HG02678 (cell line): ENCODE measurements around the gene MLLT6.
"Not testable (repeated sequence)": the region's sequence is repeated elsewhere in the genome, so short reads cannot be mapped to it uniquely, and the experiment has no call there.

Source experiments
- ATAC-seq: cut with Tn5 transposase; IDR thresholded peaks from one replicate; pipeline ENCODE4 v1.9.1; 2021; ENCODE audit warnings: mild to moderate bottlenecking, moderate library complexity; ENCODE audit not compliant: unreplicated experiment

Gene MLLT6

DNA sequence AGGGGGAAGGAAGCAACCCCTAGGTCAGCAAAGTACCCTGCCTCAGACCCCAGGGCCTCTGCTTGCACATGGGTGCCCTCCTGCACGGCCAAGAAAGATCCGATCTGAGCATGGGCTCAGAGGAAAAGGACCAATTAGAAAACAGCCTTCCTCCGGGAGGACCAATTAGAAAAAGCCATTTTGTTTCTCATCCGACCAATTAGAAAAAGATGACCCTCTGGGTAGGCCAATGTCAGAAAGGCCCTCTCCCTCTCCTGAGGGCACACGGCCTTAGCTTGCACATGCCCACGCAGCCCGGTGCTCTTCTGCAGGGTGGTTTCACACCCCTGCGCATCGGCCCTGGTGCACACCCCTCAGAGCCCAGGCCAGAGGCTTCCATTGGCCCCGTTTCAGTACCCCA is 20.0 kb downstream of the MLLT6 start:
- ATAC-seq = no peak

DNA sequence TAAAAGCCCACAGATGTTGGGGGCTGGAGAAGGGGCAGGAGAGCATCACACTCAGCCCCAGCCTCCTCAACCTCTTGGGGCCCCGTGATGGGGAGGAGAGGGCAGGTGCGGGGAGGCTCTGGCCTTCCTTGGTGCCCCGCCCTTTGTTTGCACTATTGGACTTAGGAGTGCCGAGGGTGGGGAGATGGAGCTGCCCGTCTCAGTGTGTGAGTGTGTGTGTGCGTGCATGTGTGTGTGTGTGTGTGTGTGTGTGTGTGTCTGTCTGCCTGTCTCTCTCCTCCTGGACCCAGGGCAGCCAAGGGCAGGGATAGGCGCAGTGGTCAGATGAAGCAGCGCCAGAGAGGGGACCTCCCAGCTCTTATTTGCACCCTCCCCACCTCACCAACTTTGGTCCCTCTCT is 21.1 kb downstream of the MLLT6 start:
- not testable (repeated sequence) for ATAC-seq

GRCh38 chr17:38727736-38728135 is 22.7 kb downstream of the MLLT6 start:
- no peak for ATAC-seq

DNA sequence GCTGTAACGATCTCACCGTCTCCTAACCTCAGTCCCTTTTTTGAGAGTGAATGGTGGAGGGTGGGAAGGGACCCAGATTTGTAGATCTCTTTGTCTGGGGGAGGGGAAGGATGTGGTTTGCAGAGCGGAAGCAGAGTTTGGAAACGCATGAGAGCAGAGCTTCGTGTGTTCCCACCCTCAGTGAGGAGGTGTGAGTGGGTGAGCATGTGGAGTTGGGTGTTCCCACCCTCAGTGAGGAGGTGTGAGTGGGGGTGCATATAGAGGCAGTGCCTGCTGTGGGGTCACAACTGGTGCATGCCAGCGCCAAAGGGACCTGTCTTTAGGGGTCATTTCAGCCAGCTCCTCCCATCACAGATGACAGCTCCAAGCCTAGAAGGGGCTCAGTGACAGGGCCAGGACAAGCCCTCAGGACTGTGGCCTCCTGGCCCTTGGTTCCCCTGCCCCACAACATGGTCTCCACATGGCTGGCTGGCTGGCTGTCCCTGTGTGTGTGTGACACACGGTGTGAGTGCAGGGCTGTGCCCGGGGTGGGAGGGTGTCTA is 23.3 kb downstream of the MLLT6 start:
- ATAC-seq = no peak

DNA sequence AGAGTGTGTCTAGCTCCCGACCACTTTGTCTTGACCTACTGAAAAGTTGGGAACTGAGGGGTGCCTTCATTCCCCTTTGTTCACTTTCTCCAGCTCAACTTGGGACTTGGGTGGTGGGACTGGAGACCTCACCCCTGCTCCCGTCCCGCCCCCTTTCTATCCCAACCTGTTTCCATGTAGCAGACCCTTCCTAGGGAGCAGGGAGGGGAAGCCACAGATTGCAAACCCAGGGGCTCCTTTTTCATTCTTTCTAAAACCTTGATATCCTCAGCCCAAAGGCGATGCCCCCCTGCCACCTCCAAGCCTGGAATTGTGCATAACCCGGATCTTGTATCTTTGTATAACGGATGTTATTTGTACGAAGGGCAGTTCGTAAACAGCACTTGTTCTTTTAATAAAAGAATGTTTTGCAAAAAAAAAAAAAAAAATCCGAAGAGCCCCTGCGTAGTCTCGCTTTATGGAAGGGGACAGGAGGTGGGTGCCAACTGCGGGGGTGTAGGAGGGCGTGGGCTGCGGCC is 24.4 kb downstream of the MLLT6 start:
- no peak for ATAC-seq

DNA sequence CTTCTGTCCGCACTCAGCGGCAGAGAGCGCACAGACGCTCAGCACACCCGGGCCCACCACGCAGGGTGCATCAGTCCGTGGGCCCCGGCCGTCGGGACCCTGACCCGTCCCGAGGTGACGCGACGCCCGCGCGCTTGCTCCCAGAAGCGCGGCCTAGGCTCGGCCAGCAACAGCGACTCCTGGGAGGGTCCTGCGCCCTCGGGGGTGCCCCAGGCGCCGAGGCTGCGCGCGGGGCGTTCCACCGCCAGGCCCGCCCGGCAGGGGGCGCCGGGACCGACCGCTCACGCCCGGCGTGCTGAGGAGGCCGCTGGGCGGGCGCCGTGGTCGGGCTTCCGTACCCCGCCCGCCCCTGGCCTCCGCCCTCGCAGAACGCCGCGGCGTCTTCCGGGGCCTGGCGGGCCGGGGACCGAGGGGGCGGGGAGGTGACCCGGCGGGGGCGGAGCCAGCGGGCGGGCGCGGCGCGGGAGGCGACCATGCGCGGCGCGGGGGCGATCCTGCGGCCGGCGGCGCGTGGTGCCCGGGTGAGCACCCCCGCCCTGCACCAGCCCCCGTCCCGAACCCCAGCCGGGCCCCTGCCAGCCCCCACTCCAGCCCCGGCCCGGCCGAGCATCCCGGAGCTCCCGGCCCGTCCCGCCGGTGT is 24.9 kb downstream of the MLLT6 start, which contains the start of gene CISD3:
TSS of gene CISD3 (plus strand) at position 456 of the 640 bp plus-strand sequence. CDS start at position 474, 18 bp downstream.
- peak; percentile 82 for ATAC-seq

- no peak for ATAC-seq
These were observed 25.7 kb downstream of the MLLT6 start for GRCh38 chr17:38730526-38731379.

- no peak for ATAC-seq
These were observed 26.6 kb downstream of the MLLT6 start for GRCh38 chr17:38731526-38732294.

DNA sequence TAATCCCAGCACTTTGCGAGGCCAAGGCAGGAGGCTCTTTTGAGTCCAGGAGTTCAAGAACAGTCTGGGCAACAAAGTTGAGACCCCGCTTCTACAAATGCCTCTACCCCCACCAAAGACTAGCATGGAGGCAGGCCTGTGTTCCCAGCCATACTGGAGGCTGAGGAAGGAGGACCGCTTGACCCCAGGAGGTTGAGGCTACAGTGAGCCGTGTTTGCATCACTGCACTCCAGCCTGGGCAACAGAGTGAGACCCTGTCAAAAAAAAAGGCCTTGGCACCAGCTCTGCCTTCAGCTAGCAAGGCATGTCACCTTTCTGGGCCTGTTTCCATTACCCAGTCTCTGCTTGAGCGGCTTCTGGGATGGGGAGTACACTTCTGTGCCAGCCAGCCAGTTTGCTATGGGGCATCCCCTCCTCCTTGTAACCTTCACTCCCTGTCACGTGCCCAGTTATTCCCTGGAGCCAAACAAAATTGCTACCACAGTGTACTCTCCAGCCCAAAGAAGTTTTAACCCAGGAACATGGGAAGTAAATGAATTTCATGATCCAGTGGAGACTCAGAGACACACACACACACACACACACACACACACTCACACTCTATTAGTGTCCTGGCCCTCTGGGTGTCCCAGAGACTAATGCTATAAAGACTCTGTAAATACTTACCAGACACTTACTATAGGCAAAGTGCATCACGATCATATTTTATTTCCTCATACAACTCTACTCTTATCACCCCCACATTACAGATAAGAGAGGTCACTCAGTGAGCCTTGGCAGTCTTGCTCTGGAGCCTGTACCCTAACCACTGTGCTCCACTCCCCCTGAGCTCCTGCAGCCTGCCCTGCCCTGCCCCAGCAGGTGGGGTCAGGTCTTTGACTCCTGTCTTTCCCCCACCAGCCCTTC is 27.6 kb downstream of the MLLT6 start:
- ATAC-seq = no peak

- ATAC-seq = no peak
These were observed 28.4 kb downstream of the MLLT6 start for GRCh38 chr17:38733282-38733981.

GRCh38 chr17:38733982-38734973 is 29.2 kb downstream of the MLLT6 start:
- no peak for ATAC-seq

- ATAC-seq = no peak
These were observed 30.3 kb downstream of the MLLT6 start for GRCh38 chr17:38735161-38735997.

DNA sequence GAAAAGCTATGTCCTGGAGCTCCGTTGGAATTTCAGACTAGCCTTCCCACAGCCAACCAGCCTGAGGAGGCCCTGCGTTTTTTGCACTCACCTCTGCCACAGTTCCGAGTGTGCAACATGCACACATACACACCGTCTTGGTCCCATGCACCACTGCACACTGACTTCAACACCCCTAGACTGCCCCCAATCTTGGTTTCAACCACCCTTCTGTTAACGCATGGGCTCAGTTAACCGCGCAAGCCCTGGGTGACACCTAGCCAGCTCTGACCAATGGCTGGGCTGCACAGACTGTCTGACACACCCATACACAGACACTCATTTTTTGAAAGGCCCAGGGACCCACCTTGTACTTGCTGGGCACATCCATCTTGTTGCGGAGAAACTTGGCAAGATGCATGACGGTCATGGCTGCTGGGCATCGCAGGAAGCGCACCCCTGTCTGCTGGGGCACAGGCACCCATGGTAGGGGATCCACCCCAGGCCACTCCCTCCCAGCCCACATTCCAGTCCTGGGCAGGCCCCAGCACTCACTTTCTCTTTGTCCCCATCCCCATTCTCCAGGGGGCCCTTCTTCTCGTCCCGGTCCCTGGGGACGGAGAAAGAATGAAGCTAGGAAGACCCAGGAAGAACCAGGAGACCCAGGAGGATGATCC is 33.1 kb downstream of the MLLT6 start:
- ATAC-seq = no peak

DNA sequence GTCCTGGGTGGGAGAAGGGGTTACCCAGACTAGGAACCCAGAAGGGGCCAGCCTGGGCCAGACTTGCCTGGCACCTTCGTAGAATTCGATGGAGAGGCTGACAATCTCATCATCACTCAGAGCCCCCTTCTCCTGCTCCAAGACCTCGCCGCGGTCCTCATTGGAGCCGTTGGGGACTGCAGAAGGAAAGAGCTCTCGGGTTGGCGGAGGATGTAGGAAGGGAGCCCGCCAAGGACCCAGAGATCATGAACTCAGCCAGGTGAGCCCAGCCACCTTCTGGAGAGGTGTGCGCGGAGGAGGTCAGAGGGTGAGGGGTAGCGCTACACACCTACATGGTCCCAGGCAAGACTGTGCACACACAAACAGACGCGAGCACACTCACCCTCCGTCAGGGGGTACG is 33.6 kb downstream of the MLLT6 start:
- ATAC-seq = no peak

DNA sequence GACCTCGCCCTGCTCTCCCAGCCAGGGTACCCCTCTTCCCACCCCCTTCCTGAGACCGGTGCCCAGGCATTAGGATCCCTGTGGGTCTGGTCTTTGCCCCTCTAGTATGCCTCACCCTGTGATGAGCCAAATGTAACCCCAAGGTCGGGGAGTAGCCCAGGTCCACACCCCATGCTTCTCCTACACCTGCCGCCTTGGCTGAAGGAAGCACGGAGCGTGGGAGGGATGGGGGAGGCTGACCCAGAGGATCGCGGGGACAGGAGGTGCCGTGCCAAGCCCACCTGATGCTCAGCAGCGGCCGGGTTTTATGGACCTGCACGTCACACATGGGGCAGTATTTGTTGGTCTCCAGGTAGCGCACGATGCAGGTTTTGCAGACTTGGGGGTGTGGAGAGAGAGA is 34.2 kb downstream of the MLLT6 start:
- no peak for ATAC-seq

DNA sequence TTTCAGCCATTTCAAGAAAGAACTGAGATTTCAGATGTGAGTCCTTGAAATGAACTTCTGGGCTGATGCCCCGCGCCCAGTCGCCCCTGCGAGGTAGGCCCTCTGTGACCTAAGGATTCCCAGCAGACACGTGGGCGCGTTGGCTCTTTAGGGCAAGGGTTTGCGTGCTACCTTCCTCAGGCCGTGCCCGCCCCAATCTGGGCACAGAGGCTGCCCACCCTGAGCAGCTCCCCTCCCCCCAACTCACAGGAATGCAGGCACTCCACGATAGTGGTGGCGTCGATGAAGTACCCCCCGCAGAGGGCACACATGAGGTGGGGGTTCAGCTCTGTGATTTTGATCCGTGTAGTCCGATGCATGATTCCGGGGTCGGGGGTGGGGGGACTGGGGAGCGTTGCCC is 35.0 kb downstream of the MLLT6 start:
- ATAC-seq = no peak

DNA sequence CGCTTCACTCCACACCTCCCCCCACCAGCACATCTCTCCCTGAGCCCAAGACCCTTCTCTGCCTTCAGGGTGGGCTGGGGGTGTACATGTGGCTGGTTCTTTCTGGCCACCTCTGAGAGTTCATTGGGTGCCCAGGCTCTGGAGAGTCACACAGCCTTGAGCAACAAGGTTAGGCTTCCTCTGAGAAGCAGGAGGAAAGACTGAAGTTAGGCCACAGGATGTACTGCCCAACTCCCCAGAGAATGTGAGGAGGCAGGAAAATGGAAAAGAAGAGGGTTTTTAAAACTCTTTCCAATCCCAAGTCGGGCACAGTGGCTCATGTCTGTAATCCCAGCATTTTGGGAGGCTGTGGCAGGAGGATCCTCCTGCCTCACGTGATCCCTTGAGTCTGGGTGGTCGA is 35.7 kb downstream of the MLLT6 start:
- no peak for ATAC-seq
